Liver (tissue), 9 donors: ENCODE measurements around the gene NR2C1. TPM values are rescaled to one million over a fixed set of nuclear protein-coding genes. Genes with fewer than 3 reads are reported as not detected.

Source experiments
- DNase-seq: peaks from one replicate; pipeline ENCODE4 v3.0.0-alpha.2; 2017; ENCODE audit warnings: low spot score
- H3K27ac ChIP-seq, 2 donors: one replicate each; pipeline ENCODE4 v1.7.0; 2013; ENCODE audit warnings: inconsistent platforms in 2 of 2, low read length in 2 of 2, control low read depth in 1 of 2, low read depth in 1 of 2, mild to moderate bottlenecking in 1 of 2
- H3K27me3 ChIP-seq, 4 donors: one replicate each; pipeline versions ENCODE4 v1.6.1 to v1.7.0; 2013; ENCODE audit warnings: low read length in 3 of 4, inconsistent platforms in 1 of 4, mild to moderate bottlenecking in 1 of 4, moderate library complexity in 1 of 4; ENCODE audit not compliant: control insufficient read depth in 4 of 4, insufficient read depth in 4 of 4
- H3K36me3 ChIP-seq, 4 donors: one replicate each; pipeline versions ENCODE4 v1.6.1 to v1.7.0; 2013; ENCODE audit warnings: low read length in 3 of 4, mild to moderate bottlenecking in 3 of 4, low read depth in 1 of 4, moderate library complexity in 1 of 4; ENCODE audit not compliant: control insufficient read depth in 4 of 4, insufficient read depth in 3 of 4
- H3K4me1 ChIP-seq, 4 donors: one replicate each; pipeline versions ENCODE4 v1.6.1 to v1.7.0; 2013; ENCODE audit warnings: low read length in 3 of 4, mild to moderate bottlenecking in 3 of 4, moderate library complexity in 1 of 4; ENCODE audit not compliant: control insufficient read depth in 4 of 4, insufficient read depth in 4 of 4
- H3K4me3 ChIP-seq, 3 donors: one replicate each; pipeline versions ENCODE4 v1.6.1 to v1.7.0; 2013; ENCODE audit warnings: low read length in 3 of 3, control low read depth in 1 of 3, low read depth in 1 of 3, mild to moderate bottlenecking in 1 of 3
- H3K9ac ChIP-seq, 2 donors: one replicate each; pipeline ENCODE4 v1.7.0; 2013; ENCODE audit warnings: low read length in 2 of 2, mild to moderate bottlenecking in 2 of 2, moderate library complexity in 2 of 2, control low read depth in 1 of 2, low read depth in 1 of 2
- H3K9me3 ChIP-seq, 4 donors: one replicate each; pipeline versions ENCODE4 v1.6.1 to v1.7.0; 2013; ENCODE audit warnings: low read length in 3 of 4; ENCODE audit not compliant: control insufficient read depth in 4 of 4
- EGR1 ChIP-seq, 2 donors: IDR thresholded peaks; 2 replicates each; pipeline ENCODE4 v1.6.1; 2016 to 2018; ENCODE audit warnings: antibody characterized with exemption in 2 of 2, low read depth in 2 of 2
- FOXA1 ChIP-seq: IDR thresholded peaks from 2 replicates; pipeline ENCODE4 v1.6.1; 2016; ENCODE audit warnings: antibody characterized with exemption
- GABPA ChIP-seq, 2 donors: IDR thresholded peaks in 1 of 2; conservative IDR thresholded peaks in 1 of 2; 2 replicates each; pipeline ENCODE4 v1.6.1; 2016; ENCODE audit warnings: antibody characterized with exemption in 2 of 2, mild to moderate bottlenecking in 1 of 2, moderate library complexity in 1 of 2
- HNF4A ChIP-seq, 2 donors: conservative IDR thresholded peaks; 2 replicates each; pipeline ENCODE4 v1.6.1; 2016; ENCODE audit warnings: antibody characterized with exemption in 2 of 2, mild to moderate bottlenecking in 2 of 2
- HNF4G ChIP-seq: IDR thresholded peaks from 2 replicates; pipeline ENCODE4 v1.6.1; 2016; ENCODE audit warnings: antibody characterized with exemption
- JUND ChIP-seq, 2 donors: IDR thresholded peaks; 2 replicates each; pipeline ENCODE4 v1.6.1; 2016; ENCODE audit warnings: antibody characterized with exemption in 2 of 2
- RAD21 ChIP-seq, 2 donors: IDR thresholded peaks; 2 replicates each; pipeline ENCODE4 v1.6.1; 2016; ENCODE audit warnings: antibody characterized with exemption in 2 of 2, mild to moderate bottlenecking in 2 of 2
- RXRA ChIP-seq, 2 donors: IDR thresholded peaks; 2 replicates each; pipeline ENCODE4 v1.6.1; 2017 to 2018; ENCODE audit warnings: antibody characterized with exemption in 2 of 2, mild to moderate bottlenecking in 1 of 2
- SP1 ChIP-seq: IDR thresholded peaks from 2 replicates; pipeline ENCODE4 v1.6.1; 2018; ENCODE audit warnings: antibody characterized with exemption, mild to moderate bottlenecking
- TAF1 ChIP-seq: conservative IDR thresholded peaks from 2 replicates; pipeline ENCODE4 v1.6.1; 2016; ENCODE audit warnings: antibody characterized with exemption, mild to moderate bottlenecking
- WGBS: extraction: QIAGEN DNeasy Blood & Tissue Kit; methylation state at CpG from one replicate; pipeline ENCODE4 v1.1.7; 2013; 5-methylcytosine and 5-hydroxymethylcytosine counted together
- polyA plus RNA-seq, 2 donors: library from polyadenylated mRNA; stranded (reverse) in 1 of 2; unstranded in 1 of 2; fragments of 200-250 nt in 1 of 2; fragments of >200 nt in 1 of 2; fragmentation: Nextera tagmentation in 1 of 2; extraction: Ambion mirVana in 1 of 2; gene quantifications; one replicate each; pipeline versions ENCODE4 v1.2.1 to v1.2.3, GENCODE V29; 2013 to 2015
- total RNA-seq, 2 donors: library from RNA; depleted of rRNA; stranded (reverse); fragments of >200 nt; gene quantifications; one replicate each; pipeline ENCODE4 v1.2.3, GENCODE V29; 2014
- TF ChIP-seq, protein P1 (sequence below): IDR thresholded peaks from 2 replicates; pipeline ENCODE4 v1.6.1; 2016; ENCODE audit warnings: antibody characterized with exemption
- TF ChIP-seq, protein P2 (sequence below): fragments of 150-350 bp; IDR thresholded peaks from 2 replicates; pipeline ENCODE4 v1.5.1; 2017; ENCODE audit warnings: improper control_type of control experiment, low read depth, low read length; ENCODE audit not compliant: missing input control
- TF ChIP-seq, protein P3 (sequence below): IDR thresholded peaks from 2 replicates; pipeline ENCODE4 v1.6.1; 2016; ENCODE audit warnings: antibody characterized with exemption
- donor health status: healthy.
- donor health status: healthy.
- donor health status: healthy.
- donor health status: healthy.
- donor health status: healthy.

The NR2C1 gene
- total and polyA plus RNA-seq, 4 donors: 8.3 to 32.0 (median 21.0) TPM

DNA sequence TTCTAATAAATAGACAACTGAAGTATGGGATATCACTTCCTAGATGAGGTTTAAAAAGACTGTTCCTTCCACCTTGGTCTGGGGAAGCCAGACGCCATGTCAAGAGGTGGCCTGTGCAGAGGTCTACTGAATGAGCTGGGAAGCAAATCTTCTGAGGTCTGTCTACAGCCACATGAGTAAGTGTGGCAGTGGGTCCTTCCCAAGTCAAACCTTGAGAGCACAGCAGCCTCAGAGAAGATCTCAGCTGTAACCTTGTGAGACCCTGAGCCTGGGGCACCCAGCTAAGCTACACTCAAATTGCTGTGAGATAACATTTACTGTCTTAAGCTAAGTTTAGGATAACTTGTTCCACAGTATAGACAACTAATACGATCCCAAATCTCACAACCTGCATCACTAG lies 90.1 kb downstream of the NR2C1 start:
- no peaks in the 10 kb centered on the region for H3K36me3 ChIP-seq
- TF ChIP-seq FOXA1 (no peak), GABPA (IDR thresholded peaks at IDR 0.05 in 1 of 2, conservative IDR thresholded peaks at IDR 0.05 in 1 of 2) (no peak), RAD21 (IDR thresholded peaks at IDR 0.05) (no peak), TAF1 (no peak), HNF4G (no peak), JUND (IDR thresholded peaks at IDR 0.05) (no peak)
- TF ChIP-seq, protein P1, sequence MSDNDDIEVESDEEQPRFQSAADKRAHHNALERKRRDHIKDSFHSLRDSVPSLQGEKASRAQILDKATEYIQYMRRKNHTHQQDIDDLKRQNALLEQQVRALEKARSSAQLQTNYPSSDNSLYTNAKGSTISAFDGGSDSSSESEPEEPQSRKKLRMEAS: no peak
- TF ChIP-seq, protein P2, sequence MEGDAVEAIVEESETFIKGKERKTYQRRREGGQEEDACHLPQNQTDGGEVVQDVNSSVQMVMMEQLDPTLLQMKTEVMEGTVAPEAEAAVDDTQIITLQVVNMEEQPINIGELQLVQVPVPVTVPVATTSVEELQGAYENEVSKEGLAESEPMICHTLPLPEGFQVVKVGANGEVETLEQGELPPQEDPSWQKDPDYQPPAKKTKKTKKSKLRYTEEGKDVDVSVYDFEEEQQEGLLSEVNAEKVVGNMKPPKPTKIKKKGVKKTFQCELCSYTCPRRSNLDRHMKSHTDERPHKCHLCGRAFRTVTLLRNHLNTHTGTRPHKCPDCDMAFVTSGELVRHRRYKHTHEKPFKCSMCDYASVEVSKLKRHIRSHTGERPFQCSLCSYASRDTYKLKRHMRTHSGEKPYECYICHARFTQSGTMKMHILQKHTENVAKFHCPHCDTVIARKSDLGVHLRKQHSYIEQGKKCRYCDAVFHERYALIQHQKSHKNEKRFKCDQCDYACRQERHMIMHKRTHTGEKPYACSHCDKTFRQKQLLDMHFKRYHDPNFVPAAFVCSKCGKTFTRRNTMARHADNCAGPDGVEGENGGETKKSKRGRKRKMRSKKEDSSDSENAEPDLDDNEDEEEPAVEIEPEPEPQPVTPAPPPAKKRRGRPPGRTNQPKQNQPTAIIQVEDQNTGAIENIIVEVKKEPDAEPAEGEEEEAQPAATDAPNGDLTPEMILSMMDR: no peak
- TF ChIP-seq, protein P3, sequence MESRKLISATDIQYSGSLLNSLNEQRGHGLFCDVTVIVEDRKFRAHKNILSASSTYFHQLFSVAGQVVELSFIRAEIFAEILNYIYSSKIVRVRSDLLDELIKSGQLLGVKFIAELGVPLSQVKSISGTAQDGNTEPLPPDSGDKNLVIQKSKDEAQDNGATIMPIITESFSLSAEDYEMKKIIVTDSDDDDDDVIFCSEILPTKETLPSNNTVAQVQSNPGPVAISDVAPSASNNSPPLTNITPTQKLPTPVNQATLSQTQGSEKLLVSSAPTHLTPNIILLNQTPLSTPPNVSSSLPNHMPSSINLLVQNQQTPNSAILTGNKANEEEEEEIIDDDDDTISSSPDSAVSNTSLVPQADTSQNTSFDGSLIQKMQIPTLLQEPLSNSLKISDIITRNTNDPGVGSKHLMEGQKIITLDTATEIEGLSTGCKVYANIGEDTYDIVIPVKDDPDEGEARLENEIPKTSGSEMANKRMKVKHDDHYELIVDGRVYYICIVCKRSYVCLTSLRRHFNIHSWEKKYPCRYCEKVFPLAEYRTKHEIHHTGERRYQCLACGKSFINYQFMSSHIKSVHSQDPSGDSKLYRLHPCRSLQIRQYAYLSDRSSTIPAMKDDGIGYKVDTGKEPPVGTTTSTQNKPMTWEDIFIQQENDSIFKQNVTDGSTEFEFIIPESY: no peak
- H3K4me1 ChIP-seq: no peaks in the 10 kb centered on the region
- H3K27me3 ChIP-seq: no peaks in the 10 kb centered on the region
- DNase-seq: no peak
- WGBS: 100% methylated on average over 2 of the region's 2 CpGs
- H3K9me3 ChIP-seq: no peaks in the 10 kb centered on the region
- no peak overlapping the region for H3K9ac ChIP-seq
- H3K4me3 ChIP-seq: no peak overlapping the region
- no peak overlapping the region for H3K27ac ChIP-seq

DNA sequence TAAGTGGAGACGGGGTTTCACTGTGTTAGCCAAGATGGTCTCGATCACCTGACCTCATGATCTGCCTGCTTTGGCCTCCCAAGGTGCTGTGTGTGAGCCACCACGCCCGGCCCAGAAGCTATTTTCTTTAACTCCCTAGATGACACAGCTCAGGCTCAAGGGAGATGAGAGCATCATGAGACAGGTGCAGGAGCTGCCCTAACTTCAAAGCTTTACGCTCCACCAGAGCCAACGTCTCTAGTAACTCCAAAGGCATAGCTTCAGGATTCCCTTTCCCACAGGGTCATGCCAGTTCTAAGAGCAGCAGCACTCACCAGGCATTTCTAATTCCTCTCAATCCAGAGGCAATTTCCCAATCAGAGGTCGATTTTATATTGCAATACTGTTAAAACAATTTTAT lies 91.0 kb downstream of the NR2C1 start:
- DNase-seq: no peak
- no peaks in the 10 kb centered on the region for H3K27me3 ChIP-seq
- H3K9me3 ChIP-seq: no peaks in the 10 kb centered on the region
- WGBS: 79% methylated on average over 7 of the region's 7 CpGs
- H3K4me1 ChIP-seq: no peaks in the 10 kb centered on the region
- no peaks in the 10 kb centered on the region for H3K36me3 ChIP-seq
- no peak overlapping the region for H3K4me3 ChIP-seq
- TF ChIP-seq RXRA (IDR thresholded peaks at IDR 0.05): no peak
- no peak for TF ChIP-seq EGR1 (IDR thresholded peaks at IDR 0.05; ENCODE audit: low read depth in 2 of 2)
- TF ChIP-seq HNF4G: no peak
- no peak for TF ChIP-seq RAD21 (IDR thresholded peaks at IDR 0.05)
- TF ChIP-seq HNF4A (conservative IDR thresholded peaks at IDR 0.05): no peak
- TF ChIP-seq, protein P2: no peak
- no peak for TF ChIP-seq SP1
- no peak overlapping the region for H3K9ac ChIP-seq
- no peak overlapping the region for H3K27ac ChIP-seq
